Thyroid gland (tissue), 4 donors: ENCODE data around the gene HBD. TPM values are rescaled to one million over a fixed set of nuclear protein-coding genes. Genes with fewer than 3 reads are reported as not detected.

Source experiments
- DNase-seq, 2 donors: peaks; one replicate each; pipeline ENCODE4 v3.0.0-alpha.2; 2019
- H3K27ac ChIP-seq, 3 donors: fragments of 200-600 bp; sonication (generic); 1 replicate in 2 of 3; 2 replicates in 1 of 3; pipeline ENCODE4 v1.5.1; 2016 to 2019; ENCODE audit warnings: mild to moderate bottlenecking in 1 of 3, moderate library complexity in 1 of 3
- H3K27me3 ChIP-seq: fragments of 200-600 bp; sonication (generic); one replicate; pipeline ENCODE4 v1.5.1; 2019
- H3K36me3 ChIP-seq, 2 donors: fragments of 200-600 bp; sonication (generic); one replicate each; pipeline ENCODE4 v1.5.1; 2016 to 2019
- H3K4me1 ChIP-seq, 2 donors: fragments of 200-600 bp; sonication (generic); one replicate each; pipeline ENCODE4 v1.5.1; 2017 to 2019
- H3K4me3 ChIP-seq, 3 donors: fragments of 200-600 bp; sonication (generic); replicated peaks in 1 of 3; 1 replicate in 2 of 3; 2 replicates in 1 of 3; pipeline ENCODE4 v1.5.1; 2016; ENCODE audit warnings: mild to moderate bottlenecking in 1 of 3
- H3K9me3 ChIP-seq: fragments of 200-600 bp; sonication (generic); one replicate; pipeline ENCODE4 v1.5.1; 2017
- CTCF ChIP-seq, 6 experiments: fragments of 200-600 bp in 3 of 6; fragments of 450-650 bp in 3 of 6; sonication (generic) in 3 of 6; IDR thresholded peaks; one replicate each; pipeline ENCODE4 v1.5.1; 2016 to 2019; ENCODE audit warnings: antibody characterized with exemption in 6 of 6, mild to moderate bottlenecking in 2 of 6, inconsistent platforms in 1 of 6, moderate library complexity in 1 of 6
- POLR2A ChIP-seq, 2 donors: fragments of 450-650 bp; IDR thresholded peaks; one replicate each; pipeline ENCODE4 v1.6.1; 2017; ENCODE audit warnings: antibody characterized with exemption in 2 of 2, mild to moderate bottlenecking in 2 of 2, moderate library complexity in 1 of 2
- WGBS, 2 donors: methylation state at CpG; one replicate each; pipeline ENCODE4 v1.1.5; 2017; 5-methylcytosine and 5-hydroxymethylcytosine counted together
- intact Hi-C: fragments of 100-400 bp; cut with DNase I; formaldehyde crosslinking; loops from one replicate; pipeline ENCODE4 v1.15.1; 2023
- total RNA-seq, 4 donors: library from RNA; depleted of rRNA; stranded (reverse); fragments of >200 nt; gene quantifications; one replicate each; pipeline ENCODE4 v1.2.3, GENCODE V29; 2016

HBD gene
- total RNA-seq, 4 donors from 2014 or later = 1.0 TPM; not detected in 3

DNA sequence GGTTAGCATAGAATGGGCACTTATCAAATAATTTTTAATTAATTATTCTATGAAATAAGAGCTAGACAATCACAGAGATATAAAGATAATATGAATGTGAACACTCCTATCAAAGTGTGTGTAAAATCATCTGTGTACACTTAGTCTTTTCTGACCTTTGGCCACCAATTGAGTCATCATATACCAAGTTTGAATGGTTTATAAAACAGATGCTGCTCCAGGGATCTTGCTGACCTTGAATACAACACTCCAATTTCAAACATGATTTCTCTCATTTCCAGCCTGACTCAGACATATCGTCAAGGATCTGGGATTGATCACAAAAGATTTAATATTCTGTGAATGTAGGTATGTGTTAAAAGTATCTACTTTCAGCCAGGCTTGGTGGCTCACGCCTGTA, 30.9 kb downstream of the HBD start:
- TF ChIP-seq POLR2A (IDR thresholded peaks at IDR 0.05) = no peak
- TF ChIP-seq CTCF (IDR thresholded peaks at IDR 0.05) = no peak
- H3K4me3 ChIP-seq = no peak overlapping the region
- H3K27me3 ChIP-seq = no peaks in the 10 kb centered on the region
- no peak for DNase-seq
- 89 to 90% methylated on average over 2 of the region's 2 CpGs for WGBS, 2 donors
- H3K36me3 ChIP-seq = no peaks in the 10 kb centered on the region
- intact Hi-C loops = no loop called here
- no peak overlapping the region for H3K27ac ChIP-seq
- H3K9me3 ChIP-seq = no peaks in the 10 kb centered on the region
- H3K4me1 ChIP-seq = no peaks in the 10 kb centered on the region

GRCh38 chr11:5200582-5200981, 33.7 kb downstream of the HBD start, which contains the start of gene OR51V1:
OR51V1 (minus strand) TSS chr11:5200682; CDS start chr11:5200682, 0 bp downstream.
- Histone ChIP-seq H3K9me3 (no peaks in the 10 kb centered on the region), H3K27me3 (no peaks in the 10 kb centered on the region), H3K4me1 (no peaks in the 10 kb centered on the region), H3K36me3 (no peaks in the 10 kb centered on the region), H3K27ac (no peak within 1 kb of the TSS), H3K4me3 (no peak within 1 kb of the TSS)
- intact Hi-C loops = no loop called here
- TF ChIP-seq POLR2A (IDR thresholded peaks at IDR 0.05) (no peak), CTCF (IDR thresholded peaks at IDR 0.05) (no peak)
- DNase-seq = no peak
- 74 to 85% methylated on average over 1 of the region's 1 CpG for WGBS, 2 donors

GRCh38 chr11:5198285-5198684, 36.0 kb downstream of the HBD start:
- Histone ChIP-seq H3K36me3 (no peaks in the 10 kb centered on the region), H3K4me3 (no peak overlapping the region), H3K27me3 (no peaks in the 10 kb centered on the region), H3K27ac (no peak overlapping the region), H3K9me3 (no peaks in the 10 kb centered on the region), H3K4me1 (no peaks in the 10 kb centered on the region)
- intact Hi-C loops = no loop called here
- TF ChIP-seq CTCF (IDR thresholded peaks at IDR 0.05) = no peak
- no peak for TF ChIP-seq POLR2A (IDR thresholded peaks at IDR 0.05)
- no peak for DNase-seq

GRCh38 chr11:5197536-5197935, 36.7 kb downstream of the HBD start:
- Histone ChIP-seq H3K4me3 (no peak overlapping the region), H3K9me3 (no peaks in the 10 kb centered on the region), H3K4me1 (no peaks in the 10 kb centered on the region), H3K36me3 (no peaks in the 10 kb centered on the region), H3K27ac (no peak overlapping the region), H3K27me3 (no peaks in the 10 kb centered on the region)
- no peak for TF ChIP-seq CTCF (IDR thresholded peaks at IDR 0.05)
- no peak for DNase-seq
- WGBS, 2 donors = 71 to 81% methylated on average over 3 of the region's 3 CpGs
- intact Hi-C loops = no loop called here

- intact Hi-C loops = no loop called here
- H3K9me3 ChIP-seq = no peaks in the 10 kb centered on the region
- H3K4me3 ChIP-seq = no peak overlapping the region
- H3K27ac ChIP-seq = no peak overlapping the region
- no peaks in the 10 kb centered on the region for H3K27me3 ChIP-seq
- TF ChIP-seq CTCF (IDR thresholded peaks at IDR 0.05) = no peak
- TF ChIP-seq POLR2A (IDR thresholded peaks at IDR 0.05) = no peak
- DNase-seq = no peak
- no peaks in the 10 kb centered on the region for H3K4me1 ChIP-seq
- no peaks in the 10 kb centered on the region for H3K36me3 ChIP-seq
- WGBS, 2 donors = 43 to 52% methylated on average over 3 of the region's 3 CpGs
Observed at GRCh38 chr11:5196731-5197130, 37.6 kb downstream of the HBD start.
